Endothelial cell of umbilical vein (primary cell): Measurements from ENCODE around the gene MDH2.

Experiments
- CTCF ChIP-seq, 2 donors: IDR thresholded peaks; 1 replicate in 1 of 2; 2 replicates in 1 of 2; pipeline ENCODE4 v1.5.1; 2011; ENCODE audit warnings: low read length in 2 of 2, mild to moderate bottlenecking in 2 of 2, moderate library complexity in 2 of 2, control low read depth in 1 of 2, inconsistent platforms in 1 of 2, low read depth in 1 of 2; ENCODE audit not compliant: insufficient read depth in 1 of 2; ENCODE audit errors: extremely low read depth in 1 of 2
- EZH2 ChIP-seq: IDR thresholded peaks from 2 replicates; pipeline ENCODE4 v1.6.1; 2012; ENCODE audit warnings: borderline replicate concordance, low read depth, mild to moderate bottlenecking, moderate library complexity, low read length, inconsistent platforms; ENCODE audit not compliant: severe bottlenecking
- POLR2AphosphoS5 ChIP-seq: IDR thresholded peaks from 2 replicates; pipeline ENCODE4 v1.6.1; 2012; ENCODE audit warnings: low read depth, mild to moderate bottlenecking, control low read depth, low read length, moderate library complexity; ENCODE audit not compliant: insufficient read depth

DNA sequence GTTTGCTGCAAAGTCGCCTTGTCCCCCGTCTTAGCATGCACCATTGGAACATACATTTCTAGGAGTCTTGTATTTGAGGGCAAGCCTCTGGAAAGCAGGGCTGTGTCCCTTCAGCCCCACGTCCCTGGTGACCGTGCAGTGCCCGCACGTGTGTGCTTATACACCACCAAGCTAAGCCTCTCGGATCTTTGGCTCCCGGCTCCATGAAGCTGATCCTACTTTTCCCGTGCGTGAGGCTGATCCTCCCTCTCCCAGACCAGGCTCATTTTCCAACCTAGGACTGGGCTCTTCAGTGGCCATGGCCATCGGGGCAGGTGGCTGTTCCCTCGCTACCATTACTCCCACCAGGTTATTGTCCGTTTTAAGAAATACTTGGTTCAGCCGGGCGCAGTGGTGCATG, 14.3 kb downstream of the MDH2 start:
- TF ChIP-seq CTCF (IDR thresholded peaks at IDR 0.05; ENCODE audit: extremely low read depth in 1 of 2, insufficient read depth in 1 of 2, low read depth in 1 of 2, low read length in 2 of 2) (no peak), POLR2AphosphoS5 (no peak), EZH2 (no peak)
